Measurements from ENCODE around the gene SSTR3. TPM values are rescaled to one million over a fixed set of nuclear protein-coding genes. Genes with fewer than 3 reads are reported as not detected.
A peak's percentile ranks its signal among the peaks of the same experiment; 100 is the strongest.

SSTR3 gene
- total and polyA plus RNA-seq, 4 donors: 0.19 TPM; not detected in 3

DNA sequence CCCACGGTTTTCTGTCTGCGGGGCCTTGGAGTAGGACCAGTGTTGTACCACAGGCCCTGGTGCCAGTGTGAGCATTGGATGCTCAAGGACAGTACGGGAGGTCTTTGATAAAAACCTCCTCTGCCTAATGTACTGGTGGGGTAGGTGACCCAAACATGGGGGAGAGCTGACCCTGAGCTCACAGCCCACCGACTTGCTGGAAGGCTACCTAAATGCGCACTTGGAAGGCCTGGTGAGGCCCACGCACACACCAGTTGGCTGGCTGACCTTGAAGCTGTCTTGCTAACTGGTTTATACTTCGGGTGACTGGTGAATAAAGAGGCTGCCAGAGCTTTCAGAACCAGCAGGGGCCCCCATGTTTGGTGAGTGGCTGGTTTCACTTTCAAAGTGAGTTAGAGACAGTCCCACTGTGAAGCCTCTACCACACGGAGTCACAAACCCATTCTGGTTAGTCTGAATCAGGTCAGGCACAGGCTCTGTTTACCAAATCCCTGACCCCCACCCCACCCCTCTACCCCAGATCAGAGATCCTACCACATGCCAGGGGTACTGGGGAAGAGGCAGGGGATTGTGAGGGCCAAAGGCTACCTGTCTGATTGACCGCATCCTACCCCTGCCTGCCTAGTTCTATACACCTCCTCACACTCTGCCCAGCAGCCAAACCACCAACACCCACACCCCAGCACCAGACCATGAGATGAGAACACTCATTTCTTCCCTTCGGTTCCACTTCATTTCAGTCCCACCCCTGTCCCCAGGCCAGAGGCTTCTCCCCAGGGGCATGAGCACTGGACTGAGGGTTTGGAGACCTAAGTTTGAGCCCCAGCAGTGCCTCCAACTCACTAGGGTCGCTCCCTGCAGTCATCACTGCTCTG is 49.8 kb downstream of the SSTR3 start:
- Histone ChIP-seq H3K9ac (ENCODE audit: low read depth in 1 of 2, low read length in 2 of 2) (no peak overlapping the region), H3K4me1 (ENCODE audit: control insufficient read depth in 4 of 4, insufficient read depth in 4 of 4, low read length in 3 of 4) (peaks cover 4 to 11% (median 7%) of the 10 kb centered on the region in 4 donors), H3K36me3 (ENCODE audit: control insufficient read depth in 4 of 4, insufficient read depth in 3 of 4, low read depth in 1 of 4, low read length in 3 of 4) (no peaks in the 10 kb centered on the region), H3K27me3 (ENCODE audit: control insufficient read depth in 4 of 4, insufficient read depth in 4 of 4, low read length in 3 of 4) (no peaks in the 10 kb centered on the region), H3K4me3 (ENCODE audit: low read depth in 1 of 3, low read length in 3 of 3) (no peak overlapping the region), H3K9me3 (ENCODE audit: control insufficient read depth in 4 of 4, low read length in 3 of 4) (no peaks in the 10 kb centered on the region), H3K27ac (ENCODE audit: low read depth in 1 of 2, low read length in 2 of 2) (peak overlapping the region in 1 of 2 donors; percentile 19)
- DNase-seq (ENCODE audit: low spot score): no peak
- no peak for TF ChIP-seq ZBTB33 (IDR thresholded peaks at IDR 0.05)
- no peak for TF ChIP-seq HNF4G (IDR thresholded peaks at IDR 0.05)
- no peak for TF ChIP-seq EGR1 (IDR thresholded peaks at IDR 0.05; ENCODE audit: low read depth in 2 of 2)
- TF ChIP-seq JUND (IDR thresholded peaks at IDR 0.05): no peak
- no peak for TF ChIP-seq TAF1 (conservative IDR thresholded peaks at IDR 0.05)
- no peak for TF ChIP-seq SP1 (IDR thresholded peaks at IDR 0.05)
- no peak for TF ChIP-seq RXRA (IDR thresholded peaks at IDR 0.05)
- TF ChIP-seq REST (IDR thresholded peaks at IDR 0.05): no peak
- 80% methylated on average over 11 of the region's 11 CpGs for WGBS

DNA sequence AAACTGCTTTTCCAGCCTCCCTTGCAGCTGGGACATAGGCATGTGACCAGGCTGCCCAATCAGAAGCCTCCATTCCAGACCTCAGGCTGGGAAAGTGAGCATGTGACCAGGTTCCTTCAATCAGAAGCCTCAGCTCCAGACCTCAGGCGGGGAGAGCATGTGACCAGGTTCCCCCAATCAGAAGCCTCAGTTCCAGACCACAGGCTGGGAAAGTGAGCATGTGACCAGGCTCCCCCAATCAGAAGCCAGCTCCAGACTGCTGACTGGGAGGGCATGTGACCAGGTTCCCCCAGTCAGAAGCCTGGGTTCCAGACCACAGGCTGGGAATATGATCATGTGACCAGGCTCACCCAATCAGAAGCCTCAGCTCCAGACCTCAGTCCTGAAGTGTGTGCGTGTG is 50.8 kb downstream of the SSTR3 start:
- Histone ChIP-seq H3K9ac (ENCODE audit: low read depth in 1 of 2, low read length in 2 of 2) (no peak overlapping the region), H3K4me1 (ENCODE audit: control insufficient read depth in 4 of 4, insufficient read depth in 4 of 4, low read length in 3 of 4) (peaks cover 0 to 2% (median 0%) of the 10 kb centered on the region in 4 donors), H3K36me3 (ENCODE audit: control insufficient read depth in 4 of 4, insufficient read depth in 3 of 4, low read depth in 1 of 4, low read length in 3 of 4) (no peaks in the 10 kb centered on the region), H3K9me3 (ENCODE audit: control insufficient read depth in 4 of 4, low read length in 3 of 4) (no peaks in the 10 kb centered on the region), H3K27me3 (ENCODE audit: control insufficient read depth in 4 of 4, insufficient read depth in 4 of 4, low read length in 3 of 4) (no peaks in the 10 kb centered on the region), H3K4me3 (ENCODE audit: low read depth in 1 of 3, low read length in 3 of 3) (no peak overlapping the region), H3K27ac (ENCODE audit: low read depth in 1 of 2, low read length in 2 of 2) (no peak overlapping the region)
- no peak for DNase-seq (ENCODE audit: low spot score)
- TF ChIP-seq GABPA (IDR thresholded peaks at IDR 0.05 in 1 of 2, conservative IDR thresholded peaks at IDR 0.05 in 1 of 2) (no peak), CTCF (IDR thresholded peaks at IDR 0.05; ENCODE audit: low read depth, low read length, missing input control) (no peak)
- 96% methylated on average over 2 of the region's 2 CpGs for WGBS

Measured in liver (tissue), 9 donors.